HepG2 (cell line): ENCODE data around the gene PGPEP1. TPM values are rescaled to one million over a fixed set of nuclear protein-coding genes. Genes with fewer than 3 reads are reported as not detected.
A peak's percentile ranks its signal among the peaks of the same experiment; 100 is the strongest.

Source experiments
- ATF7 ChIP-seq, 2 experiments: fragments of 450-650 bp in 1 of 2; sonication (generic) in 1 of 2; formaldehyde crosslinking in 1 of 2; IDR thresholded peaks; 2 replicates each; pipeline versions ENCODE4 v1.4.0 to v1.6.1; 2016 to 2020; ENCODE audit warnings: antibody characterized with exemption in 1 of 2, mild to moderate bottlenecking in 1 of 2, missing genetic modification reagents in 1 of 2
- CCDC6 ChIP-seq: sonication (generic); formaldehyde crosslinking; IDR thresholded peaks from 2 replicates; pipeline ENCODE4 v1.8.1; 2022; ENCODE audit warnings: mild to moderate bottlenecking, missing genetic modification reagents, moderate library complexity
- EP300 ChIP-seq, 3 experiments: sonication (generic) in 1 of 3; formaldehyde crosslinking in 1 of 3; IDR thresholded peaks; 2 replicates each; pipeline versions ENCODE4 v1.5.1 to v1.6.1; 2011 to 2020; ENCODE audit warnings: low read depth in 2 of 3, low read length in 2 of 3, borderline replicate concordance in 1 of 3, improper control_type of control experiment in 1 of 3, mild to moderate bottlenecking in 1 of 3, missing genetic modification reagents in 1 of 3, moderate library complexity in 1 of 3
- GABPA ChIP-seq, 2 experiments: IDR thresholded peaks; 2 replicates each; pipeline ENCODE4 v1.6.1; 2011 to 2016; ENCODE audit warnings: low read depth in 2 of 2, low read length in 1 of 2, missing biosample characterization in 1 of 2, missing genetic modification characterization in 1 of 2
- HES4 ChIP-seq: sonication (generic); formaldehyde crosslinking; IDR thresholded peaks from 2 replicates; pipeline ENCODE4 v1.9.0; 2021; ENCODE audit warnings: mild to moderate bottlenecking, missing genetic modification reagents, borderline replicate concordance
- HOXA9 ChIP-seq: sonication (generic); formaldehyde crosslinking; IDR thresholded peaks from 2 replicates; pipeline ENCODE4 v1.8.1; 2022; ENCODE audit warnings: missing genetic modification reagents, mild to moderate bottlenecking, moderate library complexity, borderline replicate concordance
- NCOA2 ChIP-seq: sonication (generic); formaldehyde crosslinking; IDR thresholded peaks from 2 replicates; pipeline ENCODE4 v1.8.0; 2022; ENCODE audit warnings: inconsistent platforms
- POLR2A ChIP-seq, 2 experiments: IDR thresholded peaks; 2 replicates each; pipeline ENCODE4 v1.6.1; 2011; ENCODE audit warnings: low read depth in 2 of 2, low read length in 2 of 2, mild to moderate bottlenecking in 1 of 2, moderate library complexity in 1 of 2; ENCODE audit not compliant: insufficient read depth in 1 of 2
- RBFOX2 ChIP-seq: fragments of 200-400 bp; formaldehyde crosslinking; IDR thresholded peaks from 2 replicates; pipeline ENCODE4 v1.6.1; 2017; ENCODE audit warnings: low read depth, mild to moderate bottlenecking, low read length
- SOX6 ChIP-seq, 2 experiments: fragments of 450-650 bp in 1 of 2; sonication (generic) in 1 of 2; formaldehyde crosslinking in 1 of 2; IDR thresholded peaks; 2 replicates each; pipeline versions ENCODE4 v1.4.0 to v1.6.1; 2017 to 2020; ENCODE audit warnings: antibody characterized with exemption in 1 of 2, mild to moderate bottlenecking in 1 of 2, missing genetic modification reagents in 1 of 2
- TBP ChIP-seq: sonication (generic); formaldehyde crosslinking; IDR thresholded peaks from 2 replicates; pipeline ENCODE4 v1.5.0; 2020; ENCODE audit warnings: missing genetic modification reagents
- THAP11 ChIP-seq: IDR thresholded peaks from 2 replicates; pipeline ENCODE4 v1.6.1; 2016; ENCODE audit warnings: missing biosample characterization, missing genetic modification reagents
- ZFX ChIP-seq: sonication (generic); formaldehyde crosslinking; IDR thresholded peaks from 2 replicates; pipeline ENCODE4 v1.4.0; 2020; ENCODE audit warnings: mild to moderate bottlenecking, low read depth, missing genetic modification reagents, moderate library complexity
- ZMYM2 ChIP-seq: sonication (generic); formaldehyde crosslinking; IDR thresholded peaks from 2 replicates; pipeline ENCODE4 v1.8.0; 2022; ENCODE audit warnings: mild to moderate bottlenecking, missing genetic modification reagents
- ZNF124 ChIP-seq: sonication (generic); formaldehyde crosslinking; IDR thresholded peaks from 2 replicates; pipeline ENCODE4 v1.4.0; 2020; ENCODE audit warnings: missing genetic modification reagents
- ZNF205 ChIP-seq: IDR thresholded peaks from 2 replicates; pipeline ENCODE4 v1.6.1; 2018; ENCODE audit warnings: missing biosample characterization, missing genetic modification reagents
- ZNF430 ChIP-seq: sonication (generic); formaldehyde crosslinking; IDR thresholded peaks from 2 replicates; pipeline ENCODE4 v1.9.0; 2021; ENCODE audit warnings: mild to moderate bottlenecking, missing genetic modification reagents
- ZNF446 ChIP-seq: sonication (generic); formaldehyde crosslinking; IDR thresholded peaks from 2 replicates; pipeline ENCODE4 v1.5.0; 2020; ENCODE audit warnings: mild to moderate bottlenecking, missing genetic modification reagents
- ZNF569 ChIP-seq: sonication (generic); formaldehyde crosslinking; IDR thresholded peaks from 2 replicates; pipeline ENCODE4 v1.5.0; 2020; ENCODE audit warnings: mild to moderate bottlenecking, missing genetic modification reagents, moderate library complexity, borderline replicate concordance
- polyA plus RNA-seq, 8 experiments: library from polyadenylated mRNA; depleted of rRNA in 3 of 8; stranded (reverse) in 7 of 8; unstranded in 1 of 8; fragments of >200 nt; fragmentation: Illumina TruSeq in 4 of 8; extraction: Trizol in 4 of 8; gene quantifications; 2 replicates each; pipeline versions ENCODE4 v1.2.1 to v1.2.3, GENCODE V29; 2011 to 2016; ENCODE audit warnings: low read depth in 4 of 8, missing spikeins in 1 of 8, mixed read lengths in 1 of 8; ENCODE audit not compliant: insufficient read depth in 1 of 8
- total RNA-seq, 5 experiments: library from RNA; depleted of rRNA; stranded (reverse); fragments of >200 nt; fragmentation: Illumina TruSeq; extraction: Trizol; gene quantifications; 2 replicates each; pipeline ENCODE4 v1.2.3, GENCODE V29; 2016; ENCODE audit warnings: low read depth in 1 of 5
- TF ChIP-seq, protein P1 (sequence below): IDR thresholded peaks from 2 replicates; pipeline ENCODE4 v1.6.1; 2012; ENCODE audit warnings: inconsistent platforms
- TF ChIP-seq, protein P2 (sequence below): fragments of 450-650 bp; IDR thresholded peaks from 2 replicates; pipeline ENCODE4 v1.6.1; 2017
- TF ChIP-seq, protein P3 (sequence below): sonication (generic); formaldehyde crosslinking; IDR thresholded peaks from 2 replicates; pipeline ENCODE4 v1.4.0; 2020; ENCODE audit warnings: missing genetic modification reagents
- TF ChIP-seq, protein P4 (sequence below): sonication (generic); formaldehyde crosslinking; conservative IDR thresholded peaks from 2 replicates; pipeline ENCODE4 v1.8.0; 2022; ENCODE audit warnings: mild to moderate bottlenecking, moderate library complexity, missing genetic modification reagents

PGPEP1 gene
- total and polyA plus RNA-seq, 2 of the 13 experiments (the other 11 are each of a cell fraction or from before 2014, with no cell fraction given), result 53.1 to 56.6 TPM

DNA sequence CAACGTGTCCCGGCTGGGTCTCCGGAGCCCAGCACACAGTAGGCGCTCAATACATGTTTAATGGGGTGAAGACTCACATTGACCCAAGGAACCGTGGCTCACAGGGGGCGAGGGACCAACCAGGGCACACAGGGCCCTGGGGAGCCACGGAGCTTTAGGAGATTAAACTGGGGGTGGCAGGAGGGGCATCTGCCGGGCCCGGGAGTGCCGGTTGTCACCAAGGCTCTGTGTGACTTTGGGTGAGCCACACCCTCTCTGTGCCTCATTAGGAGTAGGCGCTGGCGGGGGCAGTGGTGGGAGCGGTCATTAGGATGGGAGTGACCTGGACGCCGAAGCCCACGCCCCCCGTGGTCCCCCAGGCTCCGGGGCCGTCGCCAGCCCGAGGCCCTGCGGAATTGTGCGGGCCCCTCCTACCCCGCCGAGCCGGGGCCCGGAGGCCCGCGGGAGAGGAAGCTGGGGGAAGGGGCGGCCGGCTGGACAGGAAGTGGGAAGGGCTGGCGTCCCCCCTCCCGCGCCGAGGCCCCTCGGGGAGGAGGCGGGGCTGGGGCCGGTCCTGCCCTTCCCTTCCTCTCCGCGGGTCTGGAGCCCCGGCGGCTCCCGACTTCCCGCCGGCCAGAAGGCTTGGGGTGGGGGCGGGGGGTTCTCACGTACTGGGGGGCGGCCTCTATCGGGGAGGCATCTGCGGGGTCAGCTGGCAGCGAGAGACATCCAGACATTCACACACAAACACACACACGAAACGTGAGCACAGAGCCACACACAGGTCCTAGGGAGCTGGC, 77.0 kb downstream of the PGPEP1 start (continued):
- TF ChIP-seq EP300 (IDR thresholded peaks at IDR 0.05; ENCODE audit: low read depth in 2 of 2, low read length in 2 of 2) (peak in 1 of 2 experiments; percentile 32; a peak in 1 of 4 replicates), EP300 (CRISPR knock-in tag; IDR thresholded peaks at IDR 0.05; ENCODE audit: borderline replicate concordance) (no peak), ZNF205 (CRISPR knock-in tag) (no peak), ZFX (CRISPR knock-in tag) (peak; percentile 66), ZNF569 (CRISPR knock-in tag) (no peak), SOX6 (IDR thresholded peaks at IDR 0.05) (no peak), SOX6 (CRISPR knock-in tag; IDR thresholded peaks at IDR 0.05) (peak; percentile 17; the same call in 1 of the 2 replicates), GABPA (IDR thresholded peaks at IDR 0.05; ENCODE audit: low read depth, low read length) (peak; percentile 83), GABPA (CRISPR knock-in tag; IDR thresholded peaks at IDR 0.05; ENCODE audit: low read depth) (peak; percentile 84), ZNF124 (CRISPR knock-in tag) (peak; percentile 54; the same call in 1 of the 2 replicates), TBP (CRISPR knock-in tag) (no peak), RBFOX2 (peak; percentile 66), NCOA2 (CRISPR knock-in tag) (peak; percentile 12; the same call in 1 of the 2 replicates), ATF7 (IDR thresholded peaks at IDR 0.05) (no peak), ATF7 (CRISPR knock-in tag; IDR thresholded peaks at IDR 0.05) (no peak), POLR2A (IDR thresholded peaks at IDR 0.05; ENCODE audit: insufficient read depth in 1 of 2, low read depth in 2 of 2, low read length in 2 of 2) (0 out of 4 replicates have a peak, but pooled peaks of 1 of the 2 experiments have one; percentile 34), ZNF446 (CRISPR knock-in tag) (peak; percentile 72; the same call in 1 of the 2 replicates), HES4 (peak; percentile 85; the same call in 1 of the 2 replicates), THAP11 (CRISPR knock-in tag) (peak; percentile 77), ZMYM2 (CRISPR knock-in tag) (peak; percentile 78), CCDC6 (CRISPR knock-in tag) (0 out of 2 replicates have a peak, but pooled peaks have one; percentile 72), ZNF430 (peak; percentile 80; the same call in 1 of the 2 replicates), HOXA9 (CRISPR knock-in tag) (no peak)
- TF ChIP-seq, protein P1, sequence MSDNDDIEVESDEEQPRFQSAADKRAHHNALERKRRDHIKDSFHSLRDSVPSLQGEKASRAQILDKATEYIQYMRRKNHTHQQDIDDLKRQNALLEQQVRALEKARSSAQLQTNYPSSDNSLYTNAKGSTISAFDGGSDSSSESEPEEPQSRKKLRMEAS, result peak; percentile 32
- TF ChIP-seq, protein P2, sequence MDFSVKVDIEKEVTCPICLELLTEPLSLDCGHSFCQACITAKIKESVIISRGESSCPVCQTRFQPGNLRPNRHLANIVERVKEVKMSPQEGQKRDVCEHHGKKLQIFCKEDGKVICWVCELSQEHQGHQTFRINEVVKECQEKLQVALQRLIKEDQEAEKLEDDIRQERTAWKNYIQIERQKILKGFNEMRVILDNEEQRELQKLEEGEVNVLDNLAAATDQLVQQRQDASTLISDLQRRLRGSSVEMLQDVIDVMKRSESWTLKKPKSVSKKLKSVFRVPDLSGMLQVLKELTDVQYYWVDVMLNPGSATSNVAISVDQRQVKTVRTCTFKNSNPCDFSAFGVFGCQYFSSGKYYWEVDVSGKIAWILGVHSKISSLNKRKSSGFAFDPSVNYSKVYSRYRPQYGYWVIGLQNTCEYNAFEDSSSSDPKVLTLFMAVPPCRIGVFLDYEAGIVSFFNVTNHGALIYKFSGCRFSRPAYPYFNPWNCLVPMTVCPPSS, result no peak
- TF ChIP-seq, protein P3, sequence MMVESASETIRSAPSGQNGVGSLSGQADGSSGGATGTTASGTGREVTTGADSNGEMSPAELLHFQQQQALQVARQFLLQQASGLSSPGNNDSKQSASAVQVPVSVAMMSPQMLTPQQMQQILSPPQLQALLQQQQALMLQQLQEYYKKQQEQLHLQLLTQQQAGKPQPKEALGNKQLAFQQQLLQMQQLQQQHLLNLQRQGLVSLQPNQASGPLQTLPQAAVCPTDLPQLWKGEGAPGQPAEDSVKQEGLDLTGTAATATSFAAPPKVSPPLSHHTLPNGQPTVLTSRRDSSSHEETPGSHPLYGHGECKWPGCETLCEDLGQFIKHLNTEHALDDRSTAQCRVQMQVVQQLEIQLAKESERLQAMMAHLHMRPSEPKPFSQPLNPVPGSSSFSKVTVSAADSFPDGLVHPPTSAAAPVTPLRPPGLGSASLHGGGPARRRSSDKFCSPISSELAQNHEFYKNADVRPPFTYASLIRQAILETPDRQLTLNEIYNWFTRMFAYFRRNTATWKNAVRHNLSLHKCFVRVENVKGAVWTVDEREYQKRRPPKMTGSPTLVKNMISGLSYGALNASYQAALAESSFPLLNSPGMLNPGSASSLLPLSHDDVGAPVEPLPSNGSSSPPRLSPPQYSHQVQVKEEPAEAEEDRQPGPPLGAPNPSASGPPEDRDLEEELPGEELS (CRISPR knock-in tag), result no peak
- TF ChIP-seq, protein P4, sequence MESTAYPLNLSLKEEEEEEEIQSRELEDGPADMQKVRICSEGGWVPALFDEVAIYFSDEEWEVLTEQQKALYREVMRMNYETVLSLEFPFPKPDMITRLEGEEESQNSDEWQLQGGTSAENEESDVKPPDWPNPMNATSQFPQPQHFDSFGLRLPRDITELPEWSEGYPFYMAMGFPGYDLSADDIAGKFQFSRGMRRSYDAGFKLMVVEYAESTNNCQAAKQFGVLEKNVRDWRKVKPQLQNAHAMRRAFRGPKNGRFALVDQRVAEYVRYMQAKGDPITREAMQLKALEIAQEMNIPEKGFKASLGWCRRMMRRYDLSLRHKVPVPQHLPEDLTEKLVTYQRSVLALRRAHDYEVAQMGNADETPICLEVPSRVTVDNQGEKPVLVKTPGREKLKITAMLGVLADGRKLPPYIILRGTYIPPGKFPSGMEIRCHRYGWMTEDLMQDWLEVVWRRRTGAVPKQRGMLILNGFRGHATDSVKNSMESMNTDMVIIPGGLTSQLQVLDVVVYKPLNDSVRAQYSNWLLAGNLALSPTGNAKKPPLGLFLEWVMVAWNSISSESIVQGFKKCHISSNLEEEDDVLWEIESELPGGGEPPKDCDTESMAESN (CRISPR knock-in tag), result 0 out of 2 replicates have a peak, but pooled peaks have one; percentile 37
